MM.1S (cell line): ENCODE results near the gene ITPRIPL1.

ENCODE experiments used
- CTCF ChIP-seq: fragments of 300-600 bp; sonication (generic); IDR thresholded peaks from 2 replicates; pipeline ENCODE4 v1.5.1; 2016; ENCODE audit warnings: antibody characterized with exemption, low read length, mixed read lengths
- EZH2phosphoT487 ChIP-seq: fragments of 300-600 bp; sonication (generic); IDR thresholded peaks from 2 replicates; pipeline ENCODE4 v1.6.1; 2018; ENCODE audit warnings: antibody characterized with exemption, low read length

DNA sequence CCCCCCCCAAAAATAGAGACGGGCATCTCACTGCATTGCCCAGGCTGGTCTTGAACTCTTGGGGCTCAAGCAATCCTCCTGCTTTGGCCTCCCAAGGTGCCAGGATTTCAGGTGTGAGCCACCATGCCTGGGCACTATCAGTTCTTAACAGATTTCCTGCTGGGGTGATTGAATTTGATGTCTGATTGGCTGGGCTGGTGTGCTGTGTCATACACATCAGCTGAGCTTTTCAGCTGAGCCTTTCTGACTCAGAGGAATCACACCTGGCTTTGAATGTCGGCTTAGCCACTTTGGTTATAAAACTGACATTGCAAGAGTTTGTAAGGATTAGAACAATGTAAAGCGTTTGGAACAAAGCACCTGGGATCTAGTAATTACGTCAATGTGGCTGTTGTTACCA, 29.4 kb downstream of the ITPRIPL1 start:
- TF ChIP-seq CTCF = no peak
- no peak for TF ChIP-seq EZH2phosphoT487
